ENCODE data around the gene HAPLN3.

GRCh38 chr15:88833731-88834100 is 61.6 kb downstream of the HAPLN3 start:
- no peak for TF ChIP-seq EZH2phosphoT487 (IDR thresholded peaks at IDR 0.05; ENCODE audit: insufficient read depth, low read depth)
- no peak for TF ChIP-seq EZH2 (IDR thresholded peaks at IDR 0.05; ENCODE audit: insufficient read depth, poor library complexity, severe bottlenecking)
